Type B pancreatic cell (in vitro differentiated cells): ENCODE data around the gene TRAF6. TPM values are rescaled to one million over a fixed set of nuclear protein-coding genes. Genes with fewer than 3 reads are reported as not detected.

ENCODE experiments used
- DNase-seq: peaks from one replicate; pipeline ENCODE4 v3.0.0; 2021; ENCODE audit warnings: mixed read lengths; ENCODE audit not compliant: unreplicated experiment; ENCODE audit errors: extremely low spot score
- H3K27ac Mint-ChIP-seq: 2 replicates; pipeline ENCODE4 v1.8.0; 2021; ENCODE audit warnings: mild to moderate bottlenecking, mixed read lengths
- H3K27me3 Mint-ChIP-seq: 2 replicates; pipeline ENCODE4 v1.8.0; 2021; ENCODE audit warnings: mixed read lengths
- H3K36me3 Mint-ChIP-seq: 2 replicates; pipeline ENCODE4 v1.8.0; 2021; ENCODE audit warnings: mixed read lengths
- H3K4me1 Mint-ChIP-seq: one replicate; pipeline ENCODE4 v1.8.0; 2021; ENCODE audit warnings: mixed read lengths; ENCODE audit not compliant: unreplicated experiment
- H3K4me3 Mint-ChIP-seq: 2 replicates; pipeline ENCODE4 v1.8.0; 2021; ENCODE audit warnings: mild to moderate bottlenecking, mixed read lengths
- H3K9me3 Mint-ChIP-seq: 2 replicates; pipeline ENCODE4 v1.8.0; 2021; ENCODE audit warnings: mixed read lengths
- CTCF ChIP-seq: fragments of 200-600 bp; sonication (generic); conservative IDR thresholded peaks from 2 replicates; pipeline ENCODE4 v1.5.0; 2021; ENCODE audit warnings: antibody characterized with exemption, mild to moderate bottlenecking
- total RNA-seq: library from RNA; stranded (reverse); gene quantifications from 2 replicates; pipeline ENCODE4 v1.2.1, GENCODE V29; 2021; ENCODE audit warnings: low replicate concordance

The TRAF6 gene
- total RNA-seq, 1 donor from 2014 or later, result 15.0 TPM

- H3K36me3 Mint-ChIP-seq, result no peaks in the 10 kb centered on the region
- no peak overlapping the region for H3K27ac Mint-ChIP-seq
- no peak for DNase-seq
- H3K4me1 Mint-ChIP-seq, result no peaks in the 10 kb centered on the region
- TF ChIP-seq CTCF, result peak; percentile 24
- peaks cover 7% of the 10 kb centered on the region for H3K27me3 Mint-ChIP-seq
- H3K9me3 Mint-ChIP-seq, result no peaks in the 10 kb centered on the region
- no peak overlapping the region for H3K4me3 Mint-ChIP-seq
Measured at GRCh38 chr11:36540998-36541397, 30.9 kb upstream of the TRAF6 start.

- Mint-ChIP-seq H3K4me3 (no peak overlapping the region), H3K36me3 (no peaks in the 10 kb centered on the region), H3K9me3 (no peaks in the 10 kb centered on the region), H3K4me1 (no peaks in the 10 kb centered on the region), H3K27me3 (peaks cover 3% of the 10 kb centered on the region), H3K27ac (no peak overlapping the region)
- TF ChIP-seq CTCF, result no peak
- DNase-seq, result no peak
Measured at GRCh38 chr11:36534276-36534840, 24.3 kb upstream of the TRAF6 start.

GRCh38 chr11:36532941-36533601 is 23.0 kb upstream of the TRAF6 start:
- Mint-ChIP-seq H3K27me3 (peaks cover 12% of the 10 kb centered on the region), H3K36me3 (no peaks in the 10 kb centered on the region), H3K27ac (no peak overlapping the region), H3K9me3 (no peaks in the 10 kb centered on the region), H3K4me1 (no peaks in the 10 kb centered on the region), H3K4me3 (no peak overlapping the region)
- TF ChIP-seq CTCF, result no peak
- no peak for DNase-seq

GRCh38 chr11:36530840-36531239 is 20.8 kb upstream of the TRAF6 start:
- no peak for TF ChIP-seq CTCF
- Mint-ChIP-seq H3K4me1 (no peaks in the 10 kb centered on the region), H3K4me3 (no peak overlapping the region), H3K27me3 (peaks cover 16% of the 10 kb centered on the region), H3K27ac (no peak overlapping the region), H3K36me3 (no peaks in the 10 kb centered on the region), H3K9me3 (no peaks in the 10 kb centered on the region)
- no peak for DNase-seq

GRCh38 chr11:36513965-36514364 is 3.9 kb upstream of the TRAF6 start:
- no peak overlapping the region for H3K27ac Mint-ChIP-seq
- peaks cover 24% of the 10 kb centered on the region for H3K27me3 Mint-ChIP-seq
- no peaks in the 10 kb centered on the region for H3K36me3 Mint-ChIP-seq

More at GRCh38 chr11:36513965-36514364, 3.9 kb upstream of the TRAF6 start:
- peaks cover 2% of the 10 kb centered on the region for H3K4me1 Mint-ChIP-seq
- DNase-seq, result no peak
- peaks cover 3% of the 10 kb centered on the region for H3K9me3 Mint-ChIP-seq
- TF ChIP-seq CTCF, result no peak
- H3K4me3 Mint-ChIP-seq, result no peak overlapping the region
